IPS-20b (cell line): ENCODE measurements around the gene ADGRF1.

ENCODE experiments used
- H3K27ac ChIP-seq: one replicate; pipeline ENCODE4 v1.5.1; 2013; ENCODE audit warnings: low read length
- H3K27me3 ChIP-seq: 2 replicates; pipeline ENCODE4 v1.6.1; 2013; ENCODE audit warnings: mild to moderate bottlenecking, low read length, inconsistent platforms; ENCODE audit not compliant: insufficient read depth
- H3K36me3 ChIP-seq: 2 replicates; pipeline ENCODE4 v1.6.1; 2013; ENCODE audit warnings: low read depth, mild to moderate bottlenecking, inconsistent platforms, low read length, moderate library complexity; ENCODE audit not compliant: insufficient read depth
- H3K4me1 ChIP-seq: 2 replicates; pipeline ENCODE4 v1.6.1; 2013; ENCODE audit warnings: mild to moderate bottlenecking, control low read depth, inconsistent platforms, low read length, moderate library complexity; ENCODE audit not compliant: insufficient read depth
- H3K4me3 ChIP-seq: 2 replicates; pipeline ENCODE4 v1.5.1; 2013; ENCODE audit warnings: mild to moderate bottlenecking, low read length, inconsistent platforms
- H3K9ac ChIP-seq: 2 replicates; pipeline ENCODE4 v1.6.1; 2013; ENCODE audit warnings: low read depth, mild to moderate bottlenecking, inconsistent platforms, low read length, moderate library complexity
- H3K9me3 ChIP-seq: 2 replicates; pipeline ENCODE4 v1.6.1; 2013; ENCODE audit warnings: mild to moderate bottlenecking, low read depth, low read length, inconsistent platforms; ENCODE audit not compliant: insufficient read depth

ADGRF1 gene

GRCh38 chr6:47032974-47033765 lies 9.0 kb downstream of the ADGRF1 start:
- Histone ChIP-seq H3K36me3 (no peaks in the 10 kb centered on the region), H3K4me1 (peaks cover 6% of the 10 kb centered on the region), H3K9ac (no peak overlapping the region), H3K4me3 (no peak overlapping the region), H3K9me3 (no peaks in the 10 kb centered on the region), H3K27ac (no peak overlapping the region), H3K27me3 (no peaks in the 10 kb centered on the region)

- H3K36me3 ChIP-seq = no peaks in the 10 kb centered on the region
- H3K4me3 ChIP-seq = no peak overlapping the region
- no peak overlapping the region for H3K27ac ChIP-seq
- H3K9ac ChIP-seq = no peak overlapping the region
- H3K4me1 ChIP-seq = peaks cover 6% of the 10 kb centered on the region
- H3K9me3 ChIP-seq = no peaks in the 10 kb centered on the region
- H3K27me3 ChIP-seq = no peaks in the 10 kb centered on the region
Observed at GRCh38 chr6:47031656-47032055, 10.5 kb downstream of the ADGRF1 start.

GRCh38 chr6:47029865-47030561 lies 12.1 kb downstream of the ADGRF1 start:
- Histone ChIP-seq H3K4me3 (no peak overlapping the region), H3K4me1 (peaks cover 6% of the 10 kb centered on the region), H3K27me3 (no peaks in the 10 kb centered on the region), H3K36me3 (no peaks in the 10 kb centered on the region), H3K27ac (no peak overlapping the region), H3K9me3 (no peaks in the 10 kb centered on the region), H3K9ac (no peak overlapping the region)

GRCh38 chr6:47028835-47029360 lies 13.2 kb downstream of the ADGRF1 start:
- no peaks in the 10 kb centered on the region for H3K36me3 ChIP-seq
- H3K4me1 ChIP-seq = no peaks in the 10 kb centered on the region
- no peak overlapping the region for H3K4me3 ChIP-seq
- no peak overlapping the region for H3K9ac ChIP-seq
- no peak overlapping the region for H3K27ac ChIP-seq
- no peaks in the 10 kb centered on the region for H3K27me3 ChIP-seq
- H3K9me3 ChIP-seq = no peaks in the 10 kb centered on the region

GRCh38 chr6:47027315-47027714 lies 14.8 kb downstream of the ADGRF1 start:
- Histone ChIP-seq H3K27me3 (no peaks in the 10 kb centered on the region), H3K36me3 (no peaks in the 10 kb centered on the region), H3K4me1 (no peaks in the 10 kb centered on the region), H3K9ac (no peak overlapping the region), H3K4me3 (no peak overlapping the region), H3K27ac (no peak overlapping the region), H3K9me3 (no peaks in the 10 kb centered on the region)

- Histone ChIP-seq H3K9me3 (no peaks in the 10 kb centered on the region), H3K4me3 (no peak overlapping the region), H3K9ac (no peak overlapping the region), H3K36me3 (no peaks in the 10 kb centered on the region), H3K27ac (no peak overlapping the region), H3K27me3 (no peaks in the 10 kb centered on the region), H3K4me1 (no peaks in the 10 kb centered on the region)
Observed at GRCh38 chr6:47026679-47027078, 15.5 kb downstream of the ADGRF1 start.

- no peak overlapping the region for H3K27ac ChIP-seq
- no peak overlapping the region for H3K9ac ChIP-seq
- H3K9me3 ChIP-seq = no peaks in the 10 kb centered on the region
- no peaks in the 10 kb centered on the region for H3K27me3 ChIP-seq
- H3K4me1 ChIP-seq = no peaks in the 10 kb centered on the region
- no peak overlapping the region for H3K4me3 ChIP-seq
- H3K36me3 ChIP-seq = no peaks in the 10 kb centered on the region
Observed at GRCh38 chr6:47023573-47023972, 18.6 kb downstream of the ADGRF1 start.

- H3K4me3 ChIP-seq = no peak overlapping the region
- no peak overlapping the region for H3K27ac ChIP-seq
- H3K4me1 ChIP-seq = no peaks in the 10 kb centered on the region
- H3K36me3 ChIP-seq = no peaks in the 10 kb centered on the region
- no peaks in the 10 kb centered on the region for H3K9me3 ChIP-seq
- no peak overlapping the region for H3K9ac ChIP-seq
- H3K27me3 ChIP-seq = no peaks in the 10 kb centered on the region
Observed at GRCh38 chr6:47022191-47022590, 19.9 kb downstream of the ADGRF1 start.

- no peak overlapping the region for H3K9ac ChIP-seq
- no peaks in the 10 kb centered on the region for H3K9me3 ChIP-seq
- H3K27me3 ChIP-seq = no peaks in the 10 kb centered on the region
- H3K27ac ChIP-seq = no peak overlapping the region
- H3K4me3 ChIP-seq = no peak overlapping the region
- no peaks in the 10 kb centered on the region; the same call in 1 of the 2 replicates for H3K4me1 ChIP-seq
- no peaks in the 10 kb centered on the region for H3K36me3 ChIP-seq
Observed at GRCh38 chr6:47019941-47020340, 22.2 kb downstream of the ADGRF1 start.

GRCh38 chr6:47016909-47017308 lies 25.2 kb downstream of the ADGRF1 start:
- H3K9ac ChIP-seq = no peak overlapping the region
- no peaks in the 10 kb centered on the region; the same call in 1 of the 2 replicates for H3K4me1 ChIP-seq

GRCh38 chr6:47016261-47016660 lies 25.9 kb downstream of the ADGRF1 start:
- no peaks in the 10 kb centered on the region for H3K9me3 ChIP-seq
- no peaks in the 10 kb centered on the region for H3K27me3 ChIP-seq
- H3K27ac ChIP-seq = no peak overlapping the region
- no peak overlapping the region; the same call in 1 of the 2 replicates for H3K4me3 ChIP-seq
- no peak overlapping the region for H3K9ac ChIP-seq
- H3K36me3 ChIP-seq = no peaks in the 10 kb centered on the region
- no peaks in the 10 kb centered on the region; the same call in 1 of the 2 replicates for H3K4me1 ChIP-seq

More at GRCh38 chr6:47016909-47017308, 25.2 kb downstream of the ADGRF1 start:
- Histone ChIP-seq H3K27me3 (no peaks in the 10 kb centered on the region), H3K4me3 (no peak overlapping the region), H3K9me3 (no peaks in the 10 kb centered on the region), H3K27ac (no peak overlapping the region), H3K36me3 (no peaks in the 10 kb centered on the region)

- Histone ChIP-seq H3K9me3 (no peaks in the 10 kb centered on the region), H3K27ac (no peak overlapping the region), H3K4me1 (no peaks in the 10 kb centered on the region; the same call in 1 of the 2 replicates), H3K36me3 (no peaks in the 10 kb centered on the region), H3K9ac (no peak overlapping the region), H3K4me3 (no peak overlapping the region), H3K27me3 (no peaks in the 10 kb centered on the region)
Observed at GRCh38 chr6:47014401-47014800, 27.7 kb downstream of the ADGRF1 start.
